ENCODE data around the gene CATSPERB.
"Not testable (repeated sequence)": the region's sequence is repeated elsewhere in the genome, so short reads cannot be mapped to it uniquely, and the experiment has no call there.

Gene CATSPERB

DNA sequence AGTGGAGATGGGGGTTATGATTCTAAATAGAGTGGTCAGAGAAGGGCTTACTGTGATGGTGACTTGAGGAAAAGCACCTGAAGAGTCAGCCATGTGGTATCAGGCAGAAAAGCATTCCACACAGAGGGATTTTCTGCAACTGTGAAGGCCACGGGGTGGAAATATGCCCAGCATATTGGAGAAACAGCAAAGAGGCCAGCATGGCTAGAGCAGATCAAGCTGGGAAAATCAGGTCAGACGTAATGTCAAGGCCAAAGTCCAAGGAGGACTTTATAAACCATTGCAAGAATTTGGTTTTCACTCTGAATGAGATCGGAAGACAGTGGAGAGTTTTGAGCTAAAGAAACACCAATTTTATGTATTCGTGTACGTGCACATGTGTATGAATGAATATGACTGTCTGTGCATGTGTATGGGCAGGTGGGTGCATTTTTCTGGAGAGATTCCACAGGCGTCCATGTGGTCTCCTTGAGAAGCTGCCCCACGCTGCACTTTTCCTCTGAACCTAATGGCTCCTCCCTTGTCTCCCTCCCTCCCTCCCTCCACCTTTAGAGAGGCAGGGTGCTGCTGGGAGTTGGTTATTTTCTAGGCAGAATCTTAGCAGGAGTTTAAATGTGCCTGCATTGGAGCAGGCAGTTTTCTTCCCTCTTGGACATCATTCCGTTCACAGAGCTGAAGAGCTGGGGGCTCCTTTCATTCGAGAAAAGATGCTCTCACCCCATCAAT, 124.4 kb downstream of the CATSPERB start:
- no peak overlapping the region for H3K4me3 ChIP-seq (ENCODE audit: low read length)
- H3K4me1 ChIP-seq (ENCODE audit: insufficient read depth, low read length) = no peaks in the 10 kb centered on the region
- H3K36me3 ChIP-seq (ENCODE audit: insufficient read depth, low read length) = no peaks in the 10 kb centered on the region
- H3K9me3 ChIP-seq (ENCODE audit: insufficient read depth, low read depth, low read length) = no peaks in the 10 kb centered on the region
- H3K9ac ChIP-seq (ENCODE audit: low read depth, low read length) = no peak overlapping the region
- no peak overlapping the region for H3K27ac ChIP-seq (ENCODE audit: low read depth, low read length)
- H3K27me3 ChIP-seq (ENCODE audit: insufficient read depth, low read length) = no peaks in the 10 kb centered on the region
- 85% methylated on average over 8 of the region's 9 CpGs for WGBS

- Histone ChIP-seq H3K4me1 (ENCODE audit: insufficient read depth, low read length) (no peaks in the 10 kb centered on the region), H3K4me3 (ENCODE audit: low read length) (no peak overlapping the region), H3K27me3 (ENCODE audit: insufficient read depth, low read length) (no peaks in the 10 kb centered on the region), H3K9me3 (ENCODE audit: insufficient read depth, low read depth, low read length) (no peaks in the 10 kb centered on the region), H3K27ac (ENCODE audit: low read depth, low read length) (no peak overlapping the region), H3K9ac (ENCODE audit: low read depth, low read length) (no peak overlapping the region), H3K36me3 (ENCODE audit: insufficient read depth, low read length) (no peaks in the 10 kb centered on the region)
- WGBS = 82% methylated on average over 1 of the region's 3 CpGs
Observed at GRCh38 chr14:91606851-91607250, 125.0 kb downstream of the CATSPERB start.

DNA sequence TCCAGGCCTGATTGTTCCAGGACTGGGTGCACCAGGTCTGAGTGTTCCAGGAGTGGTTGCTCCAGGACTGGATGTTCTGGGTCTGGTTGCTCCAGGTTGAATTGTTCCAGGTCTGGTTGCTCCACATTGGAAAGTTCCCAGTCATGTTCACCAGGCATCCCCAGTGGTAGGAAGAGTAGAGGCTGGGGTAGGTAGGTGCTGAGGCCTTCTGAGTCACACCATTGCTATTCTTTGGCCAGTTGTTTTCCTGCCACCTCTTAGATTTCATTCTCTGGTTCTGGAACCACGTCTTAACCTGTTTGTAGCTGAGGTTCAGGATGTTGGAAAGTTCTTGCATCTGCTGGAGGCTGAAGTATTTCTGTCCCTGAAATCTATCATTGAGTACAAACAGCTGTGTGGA, 127.3 kb downstream of the CATSPERB start:
- H3K27ac ChIP-seq (ENCODE audit: low read depth, low read length); H3K36me3 ChIP-seq (ENCODE audit: insufficient read depth, low read length); H3K4me3 ChIP-seq (ENCODE audit: low read length); H3K27me3 ChIP-seq (ENCODE audit: insufficient read depth, low read length); H3K4me1 ChIP-seq (ENCODE audit: insufficient read depth, low read length); H3K9ac ChIP-seq (ENCODE audit: low read depth, low read length); H3K9me3 ChIP-seq (ENCODE audit: insufficient read depth, low read depth, low read length): not testable (repeated sequence)
- 82% methylated on average over 1 of the region's 1 CpG for WGBS

DNA sequence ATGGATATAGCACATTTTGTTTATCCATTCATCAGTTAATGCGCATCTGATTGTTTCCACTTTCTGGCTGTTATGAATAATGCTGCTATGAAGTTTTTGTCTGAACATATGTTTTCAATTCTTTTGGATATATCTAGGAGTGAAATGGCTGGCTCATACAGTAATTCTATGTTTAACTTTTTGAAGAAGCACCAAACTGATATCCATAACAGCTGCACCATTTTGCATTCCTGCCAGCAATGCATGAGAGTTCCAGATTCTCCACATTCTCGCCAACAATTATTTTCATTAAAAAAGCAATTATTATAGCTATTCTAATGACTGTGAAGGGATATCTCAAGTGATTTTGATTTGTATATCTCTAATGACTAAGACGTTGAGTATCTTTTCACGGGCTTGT, 131.9 kb downstream of the CATSPERB start:
- H3K27ac ChIP-seq (ENCODE audit: low read depth, low read length) = no peak overlapping the region
- H3K4me1 ChIP-seq (ENCODE audit: insufficient read depth, low read length) = no peaks in the 10 kb centered on the region
- no peaks in the 10 kb centered on the region for H3K27me3 ChIP-seq (ENCODE audit: insufficient read depth, low read length)
- WGBS = 90% methylated on average over 2 of the region's 4 CpGs
- H3K9ac ChIP-seq (ENCODE audit: low read depth, low read length) = no peak overlapping the region
- peaks cover 12% of the 10 kb centered on the region for H3K9me3 ChIP-seq (ENCODE audit: insufficient read depth, low read depth, low read length)
- H3K36me3 ChIP-seq (ENCODE audit: insufficient read depth, low read length) = no peaks in the 10 kb centered on the region
- no peak overlapping the region for H3K4me3 ChIP-seq (ENCODE audit: low read length)

DNA sequence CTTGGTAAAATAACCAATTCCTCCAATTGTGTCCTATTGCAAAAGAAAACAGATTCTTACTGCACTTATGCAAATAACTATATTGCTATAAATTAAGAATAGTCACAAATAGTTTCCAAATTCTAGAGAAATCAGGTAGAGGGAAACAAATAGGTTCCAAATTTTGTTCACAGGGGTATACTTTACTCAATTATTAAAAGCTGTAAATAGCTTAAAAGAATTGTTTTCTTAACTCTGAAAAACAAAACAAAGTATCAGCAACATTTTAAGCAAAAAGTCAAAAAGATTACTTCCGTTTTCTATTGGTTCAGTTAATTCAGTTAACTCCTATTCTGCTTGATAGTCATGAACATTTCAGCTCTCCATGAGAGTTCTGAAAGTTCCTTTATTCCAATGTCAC, 136.2 kb downstream of the CATSPERB start:
- Histone ChIP-seq H3K27me3 (ENCODE audit: insufficient read depth, low read length) (no peaks in the 10 kb centered on the region), H3K4me3 (ENCODE audit: low read length) (no peak overlapping the region), H3K36me3 (ENCODE audit: insufficient read depth, low read length) (no peaks in the 10 kb centered on the region), H3K9me3 (ENCODE audit: insufficient read depth, low read depth, low read length) (peaks cover 16% of the 10 kb centered on the region), H3K4me1 (ENCODE audit: insufficient read depth, low read length) (no peaks in the 10 kb centered on the region), H3K27ac (ENCODE audit: low read depth, low read length) (no peak overlapping the region), H3K9ac (ENCODE audit: low read depth, low read length) (no peak overlapping the region)
- WGBS = 87% methylated on average over 1 of the region's 1 CpG

DNA sequence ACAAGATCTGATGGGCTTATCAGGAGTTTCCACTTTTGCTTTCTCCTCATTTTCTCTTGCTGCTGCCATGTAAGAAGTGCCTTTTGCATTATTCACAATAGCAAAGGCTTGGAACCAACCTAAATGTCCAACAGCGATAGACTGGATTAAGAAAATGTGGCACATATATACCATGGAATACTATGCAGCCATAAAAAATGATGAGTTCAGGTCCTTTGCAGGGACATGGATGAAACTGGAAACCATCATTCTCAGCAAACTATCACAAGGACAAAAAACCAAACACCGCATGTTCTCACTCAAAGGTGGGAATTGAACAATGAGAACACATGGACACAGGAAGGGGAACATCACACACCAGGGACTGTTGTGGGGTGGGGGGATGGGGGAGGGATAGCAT, 137.9 kb downstream of the CATSPERB start:
- WGBS = 100% methylated on average over 1 of the region's 2 CpGs
- H3K4me1 ChIP-seq (ENCODE audit: insufficient read depth, low read length); H3K4me3 ChIP-seq (ENCODE audit: low read length); H3K9ac ChIP-seq (ENCODE audit: low read depth, low read length); H3K36me3 ChIP-seq (ENCODE audit: insufficient read depth, low read length); H3K27ac ChIP-seq (ENCODE audit: low read depth, low read length); H3K27me3 ChIP-seq (ENCODE audit: insufficient read depth, low read length): not testable (repeated sequence)
- H3K9me3 ChIP-seq (ENCODE audit: insufficient read depth, low read depth, low read length) = peaks cover 16% of the 10 kb centered on the region

DNA sequence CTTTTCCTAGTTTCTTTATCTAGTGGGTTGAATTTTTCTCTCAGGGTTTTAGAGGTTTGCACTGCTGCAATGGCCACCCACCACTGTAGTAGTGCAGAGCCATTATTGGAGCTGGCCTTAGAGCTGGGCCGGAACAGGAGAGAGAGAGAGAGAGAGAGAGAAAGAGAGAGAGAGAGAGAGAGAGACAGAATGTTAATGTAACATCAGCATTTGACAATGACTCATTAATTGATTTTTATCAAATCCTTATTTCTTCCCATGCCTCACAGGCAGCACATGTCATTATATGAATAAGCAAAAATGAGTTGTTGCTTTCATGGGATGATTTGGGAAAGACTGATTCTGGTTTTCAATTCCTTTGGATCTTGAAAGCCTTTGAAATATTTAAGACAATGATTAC, 145.5 kb downstream of the CATSPERB start:
- WGBS = no CpG with 5 or more reads among the region's 1 CpG
- no peak overlapping the region for H3K9ac ChIP-seq (ENCODE audit: low read depth, low read length)
- no peak overlapping the region for H3K4me3 ChIP-seq (ENCODE audit: low read length)
- peaks cover 3% of the 10 kb centered on the region for H3K4me1 ChIP-seq (ENCODE audit: insufficient read depth, low read length)
- no peaks in the 10 kb centered on the region for H3K36me3 ChIP-seq (ENCODE audit: insufficient read depth, low read length)
- no peak overlapping the region for H3K27ac ChIP-seq (ENCODE audit: low read depth, low read length)
- H3K27me3 ChIP-seq (ENCODE audit: insufficient read depth, low read length) = no peaks in the 10 kb centered on the region
- H3K9me3 ChIP-seq (ENCODE audit: insufficient read depth, low read depth, low read length) = no peaks in the 10 kb centered on the region

GRCh38 chr14:91585856-91586255, 146.0 kb downstream of the CATSPERB start:
- no peaks in the 10 kb centered on the region for H3K9me3 ChIP-seq (ENCODE audit: insufficient read depth, low read depth, low read length)
- peaks cover 9% of the 10 kb centered on the region for H3K4me1 ChIP-seq (ENCODE audit: insufficient read depth, low read length)
- no peak overlapping the region for H3K4me3 ChIP-seq (ENCODE audit: low read length)
- H3K36me3 ChIP-seq (ENCODE audit: insufficient read depth, low read length) = no peaks in the 10 kb centered on the region
- no peak overlapping the region for H3K9ac ChIP-seq (ENCODE audit: low read depth, low read length)
- H3K27ac ChIP-seq (ENCODE audit: low read depth, low read length) = no peak overlapping the region
- H3K27me3 ChIP-seq (ENCODE audit: insufficient read depth, low read length) = no peaks in the 10 kb centered on the region

DNA sequence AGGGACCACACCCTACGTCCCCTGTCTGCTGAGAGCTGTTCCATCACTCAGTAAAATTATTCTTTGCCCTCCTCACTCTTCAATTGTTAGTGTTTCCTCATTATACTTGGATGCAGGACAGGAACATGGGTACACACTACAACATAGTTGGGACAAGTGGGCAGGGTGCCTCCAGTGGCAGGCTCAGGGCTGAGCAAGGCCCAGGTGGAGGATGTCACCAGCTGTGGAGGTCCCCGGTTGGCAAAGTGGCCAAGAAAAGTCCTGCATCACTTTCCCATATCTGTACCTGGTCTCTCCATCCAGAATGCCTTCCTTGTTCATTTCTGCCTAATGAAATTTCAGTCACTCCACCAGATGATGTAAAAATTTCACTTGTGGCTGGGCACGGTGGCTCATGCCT, 149.1 kb downstream of the CATSPERB start:
- Histone ChIP-seq H3K9ac (ENCODE audit: low read depth, low read length) (no peak overlapping the region), H3K36me3 (ENCODE audit: insufficient read depth, low read length) (no peaks in the 10 kb centered on the region), H3K4me1 (ENCODE audit: insufficient read depth, low read length) (peaks cover 11% of the 10 kb centered on the region), H3K4me3 (ENCODE audit: low read length) (no peak overlapping the region), H3K27me3 (ENCODE audit: insufficient read depth, low read length) (0 out of 2 replicates have a peak, but pooled peaks cover 3% of the 10 kb centered on the region), H3K9me3 (ENCODE audit: insufficient read depth, low read depth, low read length) (no peaks in the 10 kb centered on the region), H3K27ac (ENCODE audit: low read depth, low read length) (no peak overlapping the region)
- WGBS = 88% methylated on average over 3 of the region's 3 CpGs

GRCh38 chr14:91580876-91581577, 150.9 kb downstream of the CATSPERB start:
- H3K4me1 ChIP-seq (ENCODE audit: insufficient read depth, low read length) = peaks cover 11% of the 10 kb centered on the region
- H3K9ac ChIP-seq (ENCODE audit: low read depth, low read length) = no peak overlapping the region
- no peak overlapping the region; the same call in 1 of the 2 replicates for H3K27ac ChIP-seq (ENCODE audit: low read depth, low read length)
- no peaks in the 10 kb centered on the region for H3K36me3 ChIP-seq (ENCODE audit: insufficient read depth, low read length)
- peaks cover 14% of the 10 kb centered on the region; the same call in 1 of the 2 replicates for H3K27me3 ChIP-seq (ENCODE audit: insufficient read depth, low read length)
- H3K4me3 ChIP-seq (ENCODE audit: low read length) = no peak overlapping the region
- H3K9me3 ChIP-seq (ENCODE audit: insufficient read depth, low read depth, low read length) = peaks cover 8% of the 10 kb centered on the region
- WGBS = 37% methylated on average over 8 of the region's 8 CpGs

- H3K27ac ChIP-seq (ENCODE audit: low read depth, low read length) = no peak overlapping the region
- H3K4me1 ChIP-seq (ENCODE audit: insufficient read depth, low read length) = peaks cover 11% of the 10 kb centered on the region
- peaks cover 47% of the 10 kb centered on the region for H3K27me3 ChIP-seq (ENCODE audit: insufficient read depth, low read length)
- H3K9me3 ChIP-seq (ENCODE audit: insufficient read depth, low read depth, low read length) = peaks cover 8% of the 10 kb centered on the region
- H3K9ac ChIP-seq (ENCODE audit: low read depth, low read length) = no peak overlapping the region
- no peak overlapping the region for H3K4me3 ChIP-seq (ENCODE audit: low read length)
- WGBS = 85% methylated on average over 30 of the region's 30 CpGs
- no peaks in the 10 kb centered on the region for H3K36me3 ChIP-seq (ENCODE audit: insufficient read depth, low read length)
Observed at GRCh38 chr14:91577632-91578233, 154.2 kb downstream of the CATSPERB start.

All from HUES64 (cell line).